NCI-H524 treated with DMSO at 0.1 percent for 48 hours (cell line): ENCODE measurements around the gene SPPL2C.
A peak's percentile ranks its signal among the peaks of the same experiment; 100 is the strongest.

ENCODE experiments used
- DNase-seq: peaks from one replicate; lab custom pipeline; 2025; lab: John Stamatoyannopoulos, UW

SPPL2C gene

GRCh38 chr17:45877467-45877866, 32.8 kb downstream of the SPPL2C start:
- no peak for DNase-seq

- DNase-seq: no peak
Observed at GRCh38 chr17:45883063-45883462, 38.4 kb downstream of the SPPL2C start.

- no peak for DNase-seq
Observed at GRCh38 chr17:45886852-45887251, 42.2 kb downstream of the SPPL2C start.

GRCh38 chr17:45888392-45888791, 43.7 kb downstream of the SPPL2C start:
- no peak for DNase-seq

- DNase-seq: no peak
Observed at GRCh38 chr17:45889579-45889978, 44.9 kb downstream of the SPPL2C start.

- DNase-seq: no peak
Observed at GRCh38 chr17:45893725-45894021, 49.0 kb downstream of the SPPL2C start.

- peak; percentile 76 for DNase-seq
Observed at GRCh38 chr17:45894022-45894784, 49.5 kb downstream of the SPPL2C start, which contains the start of gene MAPT. Gene MAPT, plus strand, starts transcription at chr17:45894554. Its CDS starts 67,784 bp downstream, at chr17:45962338.

- peak; percentile 55 for DNase-seq
Observed at GRCh38 chr17:45895304-45895968, 50.8 kb downstream of the SPPL2C start.

GRCh38 chr17:45895969-45896785, 51.5 kb downstream of the SPPL2C start:
- no peak for DNase-seq
